DOHH2 (cell line): ENCODE data around the gene GZMM.

Source experiments
- EZH2phosphoT487 ChIP-seq: fragments of 200-600 bp; sonication (generic); IDR thresholded peaks from 2 replicates; pipeline ENCODE4 v1.6.1; 2017; ENCODE audit warnings: borderline replicate concordance, mild to moderate bottlenecking, antibody characterized with exemption, low read length, moderate library complexity, mixed read lengths
- TF ChIP-seq, protein P1 (sequence below): fragments of 200-600 bp; sonication (generic); IDR thresholded peaks from one replicate; pipeline ENCODE4 v1.5.1; 2014; ENCODE audit warnings: antibody characterized with exemption, mild to moderate bottlenecking, low read depth, low read length; ENCODE audit not compliant: poor library complexity, severe bottlenecking

DNA sequence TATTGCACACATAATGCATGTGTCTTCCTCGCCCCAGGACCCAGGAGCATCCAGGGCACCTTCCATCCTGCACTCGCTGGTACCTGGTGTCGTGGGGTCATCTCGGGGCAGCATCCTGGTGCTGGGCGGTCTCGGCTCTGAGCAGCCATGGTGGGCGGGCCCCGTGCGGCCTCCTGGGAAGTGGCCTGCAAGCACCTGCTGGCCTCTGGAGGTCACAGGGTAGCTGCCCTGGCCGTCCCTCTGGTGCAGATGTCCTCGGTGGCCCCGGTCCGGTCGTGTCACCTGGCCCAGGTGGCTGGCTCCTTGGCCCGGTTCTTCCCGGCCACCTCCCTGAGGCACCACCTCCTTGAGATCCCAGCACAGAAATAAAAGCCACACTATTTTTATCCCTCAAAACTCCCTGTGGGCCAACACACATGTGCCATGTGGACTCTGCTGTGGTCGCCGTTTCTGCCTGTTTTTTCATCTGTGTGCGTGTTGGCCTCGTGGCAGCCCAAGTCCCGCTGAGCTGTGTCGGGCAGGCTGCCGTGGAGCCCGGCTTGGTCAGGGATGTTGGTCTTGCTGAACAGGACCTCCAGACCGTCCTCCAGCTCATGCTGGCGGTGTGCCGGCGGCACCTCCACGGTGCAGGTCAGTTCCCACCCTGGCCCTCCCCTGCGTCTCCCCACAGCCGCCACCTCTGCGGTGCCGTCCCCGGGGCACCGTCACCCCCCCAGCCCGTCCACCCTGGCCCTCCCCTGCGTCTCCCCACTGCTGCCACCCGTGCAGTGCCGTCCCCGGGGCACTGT lies 5.0 kb upstream of the GZMM start:
- TF ChIP-seq, protein P1, sequence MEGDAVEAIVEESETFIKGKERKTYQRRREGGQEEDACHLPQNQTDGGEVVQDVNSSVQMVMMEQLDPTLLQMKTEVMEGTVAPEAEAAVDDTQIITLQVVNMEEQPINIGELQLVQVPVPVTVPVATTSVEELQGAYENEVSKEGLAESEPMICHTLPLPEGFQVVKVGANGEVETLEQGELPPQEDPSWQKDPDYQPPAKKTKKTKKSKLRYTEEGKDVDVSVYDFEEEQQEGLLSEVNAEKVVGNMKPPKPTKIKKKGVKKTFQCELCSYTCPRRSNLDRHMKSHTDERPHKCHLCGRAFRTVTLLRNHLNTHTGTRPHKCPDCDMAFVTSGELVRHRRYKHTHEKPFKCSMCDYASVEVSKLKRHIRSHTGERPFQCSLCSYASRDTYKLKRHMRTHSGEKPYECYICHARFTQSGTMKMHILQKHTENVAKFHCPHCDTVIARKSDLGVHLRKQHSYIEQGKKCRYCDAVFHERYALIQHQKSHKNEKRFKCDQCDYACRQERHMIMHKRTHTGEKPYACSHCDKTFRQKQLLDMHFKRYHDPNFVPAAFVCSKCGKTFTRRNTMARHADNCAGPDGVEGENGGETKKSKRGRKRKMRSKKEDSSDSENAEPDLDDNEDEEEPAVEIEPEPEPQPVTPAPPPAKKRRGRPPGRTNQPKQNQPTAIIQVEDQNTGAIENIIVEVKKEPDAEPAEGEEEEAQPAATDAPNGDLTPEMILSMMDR, result no peak
- TF ChIP-seq EZH2phosphoT487, result no peak
